HL-60 (cell line): ENCODE results near the gene SLC43A1.

Experiments
- DNase-seq, 2 experiments: peaks; one replicate each; pipeline ENCODE4 v3.0.0-alpha.2; 2010 to 2020; ENCODE audit warnings: low read depth in 1 of 2, low spot score in 1 of 2
- H3K27ac ChIP-seq: fragments of 250-450 bp; sonication (Bioruptor Pico); replicated peaks from 2 replicates; pipeline ENCODE4 v1.5.1; 2020; ENCODE audit warnings: mild to moderate bottlenecking, moderate library complexity
- H3K27me3 ChIP-seq: fragments of 250-450 bp; sonication (Bioruptor Pico); 2 replicates; pipeline ENCODE4 v1.5.1; 2021; ENCODE audit warnings: mild to moderate bottlenecking, moderate library complexity; ENCODE audit not compliant: insufficient read depth, poor library complexity, severe bottlenecking
- H3K4me3 ChIP-seq: replicated peaks from 2 replicates; pipeline ENCODE4 v1.5.1; 2011; ENCODE audit warnings: mild to moderate bottlenecking, control low read depth, low read length; ENCODE audit not compliant: insufficient read depth
- GABPA ChIP-seq: IDR thresholded peaks from 2 replicates; pipeline ENCODE4 v1.6.1; 2012; ENCODE audit warnings: low read depth
- POLR2AphosphoS5 ChIP-seq: IDR thresholded peaks from 2 replicates; pipeline ENCODE4 v1.6.1; 2012; ENCODE audit warnings: low read depth
- SPI1 ChIP-seq: IDR thresholded peaks from 2 replicates; pipeline ENCODE4 v1.6.1; 2012; ENCODE audit warnings: low read depth, mild to moderate bottlenecking, borderline replicate concordance
- TF ChIP-seq, protein P1 (sequence below): IDR thresholded peaks from 2 replicates; pipeline ENCODE4 v1.6.1; 2012; ENCODE audit warnings: low read depth; ENCODE audit not compliant: insufficient replicate concordance
- TF ChIP-seq, protein P2 (sequence below): IDR thresholded peaks from one replicate; pipeline ENCODE4 v1.5.1; 2011; ENCODE audit warnings: low read length, control low read depth, inconsistent platforms; ENCODE audit not compliant: insufficient read depth

The SLC43A1 gene

DNA sequence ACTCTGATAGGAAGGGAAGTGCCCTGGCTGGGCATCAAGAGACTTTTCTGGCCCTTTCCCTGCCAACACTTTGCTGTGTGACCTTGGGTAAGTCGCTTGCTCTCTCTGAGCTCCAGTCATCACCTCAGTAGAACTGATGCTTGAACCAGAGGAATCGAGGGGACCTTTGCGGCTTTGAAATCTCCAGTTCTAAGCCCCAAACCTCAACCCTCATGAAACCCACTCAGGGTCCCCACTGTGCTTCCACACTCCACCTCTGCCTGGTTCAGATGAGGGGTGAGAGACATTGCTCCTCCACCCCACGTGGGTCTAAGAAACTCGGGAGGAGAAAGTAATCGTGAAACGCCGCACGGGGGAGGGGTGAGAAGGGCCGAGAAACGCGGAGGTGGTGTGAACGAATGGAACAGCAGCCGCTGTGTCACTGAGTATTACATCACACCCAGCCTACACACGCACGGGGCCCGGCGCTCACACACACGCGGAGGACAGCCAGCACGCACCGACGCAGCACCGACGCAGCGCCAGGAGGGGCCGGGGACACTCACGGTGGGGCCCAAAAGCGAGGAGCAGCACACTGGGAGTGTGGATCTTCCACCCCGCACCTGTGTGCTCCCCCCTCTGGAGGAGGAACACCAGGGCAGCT lies 50.8 kb downstream of the SLC43A1 start:
- peak overlapping the region; percentile 37; the same call in 1 of the 2 replicates for H3K27ac ChIP-seq
- no peak overlapping the region for H3K4me3 ChIP-seq
- TF ChIP-seq POLR2AphosphoS5 (peak; percentile 26; the same call in 1 of the 2 replicates), SPI1 (0 out of 2 replicates have a peak, but pooled peaks have one; percentile 50), GABPA (no peak)
- TF ChIP-seq, protein P1, sequence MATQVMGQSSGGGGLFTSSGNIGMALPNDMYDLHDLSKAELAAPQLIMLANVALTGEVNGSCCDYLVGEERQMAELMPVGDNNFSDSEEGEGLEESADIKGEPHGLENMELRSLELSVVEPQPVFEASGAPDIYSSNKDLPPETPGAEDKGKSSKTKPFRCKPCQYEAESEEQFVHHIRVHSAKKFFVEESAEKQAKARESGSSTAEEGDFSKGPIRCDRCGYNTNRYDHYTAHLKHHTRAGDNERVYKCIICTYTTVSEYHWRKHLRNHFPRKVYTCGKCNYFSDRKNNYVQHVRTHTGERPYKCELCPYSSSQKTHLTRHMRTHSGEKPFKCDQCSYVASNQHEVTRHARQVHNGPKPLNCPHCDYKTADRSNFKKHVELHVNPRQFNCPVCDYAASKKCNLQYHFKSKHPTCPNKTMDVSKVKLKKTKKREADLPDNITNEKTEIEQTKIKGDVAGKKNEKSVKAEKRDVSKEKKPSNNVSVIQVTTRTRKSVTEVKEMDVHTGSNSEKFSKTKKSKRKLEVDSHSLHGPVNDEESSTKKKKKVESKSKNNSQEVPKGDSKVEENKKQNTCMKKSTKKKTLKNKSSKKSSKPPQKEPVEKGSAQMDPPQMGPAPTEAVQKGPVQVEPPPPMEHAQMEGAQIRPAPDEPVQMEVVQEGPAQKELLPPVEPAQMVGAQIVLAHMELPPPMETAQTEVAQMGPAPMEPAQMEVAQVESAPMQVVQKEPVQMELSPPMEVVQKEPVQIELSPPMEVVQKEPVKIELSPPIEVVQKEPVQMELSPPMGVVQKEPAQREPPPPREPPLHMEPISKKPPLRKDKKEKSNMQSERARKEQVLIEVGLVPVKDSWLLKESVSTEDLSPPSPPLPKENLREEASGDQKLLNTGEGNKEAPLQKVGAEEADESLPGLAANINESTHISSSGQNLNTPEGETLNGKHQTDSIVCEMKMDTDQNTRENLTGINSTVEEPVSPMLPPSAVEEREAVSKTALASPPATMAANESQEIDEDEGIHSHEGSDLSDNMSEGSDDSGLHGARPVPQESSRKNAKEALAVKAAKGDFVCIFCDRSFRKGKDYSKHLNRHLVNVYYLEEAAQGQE: no peak
- TF ChIP-seq, protein P2, sequence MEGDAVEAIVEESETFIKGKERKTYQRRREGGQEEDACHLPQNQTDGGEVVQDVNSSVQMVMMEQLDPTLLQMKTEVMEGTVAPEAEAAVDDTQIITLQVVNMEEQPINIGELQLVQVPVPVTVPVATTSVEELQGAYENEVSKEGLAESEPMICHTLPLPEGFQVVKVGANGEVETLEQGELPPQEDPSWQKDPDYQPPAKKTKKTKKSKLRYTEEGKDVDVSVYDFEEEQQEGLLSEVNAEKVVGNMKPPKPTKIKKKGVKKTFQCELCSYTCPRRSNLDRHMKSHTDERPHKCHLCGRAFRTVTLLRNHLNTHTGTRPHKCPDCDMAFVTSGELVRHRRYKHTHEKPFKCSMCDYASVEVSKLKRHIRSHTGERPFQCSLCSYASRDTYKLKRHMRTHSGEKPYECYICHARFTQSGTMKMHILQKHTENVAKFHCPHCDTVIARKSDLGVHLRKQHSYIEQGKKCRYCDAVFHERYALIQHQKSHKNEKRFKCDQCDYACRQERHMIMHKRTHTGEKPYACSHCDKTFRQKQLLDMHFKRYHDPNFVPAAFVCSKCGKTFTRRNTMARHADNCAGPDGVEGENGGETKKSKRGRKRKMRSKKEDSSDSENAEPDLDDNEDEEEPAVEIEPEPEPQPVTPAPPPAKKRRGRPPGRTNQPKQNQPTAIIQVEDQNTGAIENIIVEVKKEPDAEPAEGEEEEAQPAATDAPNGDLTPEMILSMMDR: no peak
- peak; percentile 78 to 82 for DNase-seq
- no peaks in the 10 kb centered on the region for H3K27me3 ChIP-seq

DNA sequence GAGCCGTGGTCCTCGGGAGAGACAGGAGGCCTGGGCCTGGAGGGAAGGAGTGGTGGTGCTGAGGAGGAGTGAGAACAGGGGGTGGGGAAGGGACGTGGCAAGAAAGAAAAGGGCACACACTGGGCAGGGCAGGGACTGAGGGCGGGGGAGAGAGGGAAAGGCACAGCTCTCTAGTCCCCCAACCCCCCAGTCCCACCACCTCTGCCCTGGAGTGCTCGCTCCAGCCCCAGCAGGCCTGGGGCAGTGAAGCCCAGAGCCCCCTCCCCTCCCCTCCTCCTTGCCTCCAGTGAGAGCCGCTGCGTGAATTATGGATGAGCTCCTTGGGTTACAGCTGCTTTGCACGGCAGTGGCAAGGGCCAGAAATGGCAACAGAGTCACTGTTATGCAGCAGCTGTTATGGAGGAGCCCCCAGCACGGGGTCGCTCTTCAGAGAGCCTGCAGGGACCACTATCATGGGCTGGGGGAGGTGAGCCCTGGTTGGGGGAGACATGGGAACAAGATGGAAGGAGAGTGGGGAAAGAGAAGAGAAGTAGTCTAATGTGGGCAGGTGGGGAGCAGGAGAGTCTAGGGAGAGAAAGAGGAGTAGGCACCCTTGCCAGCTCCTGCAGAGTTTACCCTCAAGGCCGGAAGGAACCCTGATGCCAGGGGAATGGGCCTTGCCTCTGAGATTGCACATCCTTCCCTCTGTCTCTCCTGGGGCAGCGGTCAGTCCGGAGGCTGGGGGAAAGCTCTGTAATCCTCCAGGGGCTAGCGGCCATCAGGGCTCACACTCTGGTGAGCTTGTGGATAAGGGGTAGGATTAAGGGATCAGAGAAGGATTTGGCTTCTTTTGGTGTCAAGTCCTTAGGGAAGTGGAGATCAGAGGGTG lies 51.6 kb downstream of the SLC43A1 start:
- Histone ChIP-seq H3K27me3 (no peaks in the 10 kb centered on the region), H3K27ac (no peak overlapping the region), H3K4me3 (no peak overlapping the region)
- DNase-seq: no peak
- TF ChIP-seq, protein P1: no peak
- TF ChIP-seq GABPA (no peak), POLR2AphosphoS5 (no peak)

DNA sequence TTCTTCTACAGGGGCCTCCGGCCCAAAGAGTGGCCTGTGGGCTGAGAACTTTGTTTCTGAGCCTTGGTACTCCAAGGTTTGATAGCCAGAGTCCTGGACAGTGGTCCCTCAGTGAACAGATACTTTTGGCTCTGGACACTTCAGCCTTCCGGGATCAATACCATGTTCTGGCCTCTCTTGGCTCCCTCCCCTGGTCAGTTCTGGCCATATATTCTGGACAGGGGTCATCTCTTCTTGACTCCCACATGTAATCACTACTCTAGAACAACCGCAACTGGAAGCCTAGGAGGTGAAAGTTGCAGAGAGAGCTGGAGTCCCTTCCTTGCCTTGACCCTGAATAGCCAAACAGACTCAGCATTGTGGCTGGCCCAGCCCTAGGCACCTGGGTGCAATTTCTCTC lies 52.9 kb downstream of the SLC43A1 start:
- TF ChIP-seq, protein P1: no peak
- TF ChIP-seq, protein P2: no peak
- TF ChIP-seq SPI1: no peak
- TF ChIP-seq GABPA: no peak
- no peak for TF ChIP-seq POLR2AphosphoS5
- Histone ChIP-seq H3K4me3 (no peak overlapping the region), H3K27me3 (no peaks in the 10 kb centered on the region), H3K27ac (no peak overlapping the region)
- no peak for DNase-seq
